DND-41 (cell line): ENCODE results near the gene SUSD5.

Source experiments
- EZH2 ChIP-seq: IDR thresholded peaks from 3 replicates; pipeline ENCODE4 v1.6.1; 2012; ENCODE audit warnings: borderline replicate concordance, low read depth, mild to moderate bottlenecking, moderate library complexity, low read length, inconsistent platforms; ENCODE audit not compliant: severe bottlenecking
- TF ChIP-seq, protein P1 (sequence below): IDR thresholded peaks from 2 replicates; pipeline ENCODE4 v1.5.1; 2012; ENCODE audit warnings: borderline replicate concordance, low read length, moderate library complexity, mild to moderate bottlenecking; ENCODE audit not compliant: poor library complexity, severe bottlenecking; ENCODE audit errors: extremely low read depth

- no peak for TF ChIP-seq EZH2
- TF ChIP-seq, protein P1, sequence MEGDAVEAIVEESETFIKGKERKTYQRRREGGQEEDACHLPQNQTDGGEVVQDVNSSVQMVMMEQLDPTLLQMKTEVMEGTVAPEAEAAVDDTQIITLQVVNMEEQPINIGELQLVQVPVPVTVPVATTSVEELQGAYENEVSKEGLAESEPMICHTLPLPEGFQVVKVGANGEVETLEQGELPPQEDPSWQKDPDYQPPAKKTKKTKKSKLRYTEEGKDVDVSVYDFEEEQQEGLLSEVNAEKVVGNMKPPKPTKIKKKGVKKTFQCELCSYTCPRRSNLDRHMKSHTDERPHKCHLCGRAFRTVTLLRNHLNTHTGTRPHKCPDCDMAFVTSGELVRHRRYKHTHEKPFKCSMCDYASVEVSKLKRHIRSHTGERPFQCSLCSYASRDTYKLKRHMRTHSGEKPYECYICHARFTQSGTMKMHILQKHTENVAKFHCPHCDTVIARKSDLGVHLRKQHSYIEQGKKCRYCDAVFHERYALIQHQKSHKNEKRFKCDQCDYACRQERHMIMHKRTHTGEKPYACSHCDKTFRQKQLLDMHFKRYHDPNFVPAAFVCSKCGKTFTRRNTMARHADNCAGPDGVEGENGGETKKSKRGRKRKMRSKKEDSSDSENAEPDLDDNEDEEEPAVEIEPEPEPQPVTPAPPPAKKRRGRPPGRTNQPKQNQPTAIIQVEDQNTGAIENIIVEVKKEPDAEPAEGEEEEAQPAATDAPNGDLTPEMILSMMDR: no peak
Measured at GRCh38 chr3:33229947-33230346, 11.3 kb upstream of the SUSD5 start.
